ENCODE measurements around the gene CSNK1G2.
"Not testable (repeated sequence)": the region's sequence is repeated elsewhere in the genome, so short reads cannot be mapped to it uniquely, and the experiment has no call there.

The CSNK1G2 gene

GRCh38 chr19:1970003-1970805 is 29.2 kb downstream of the CSNK1G2 start:
- no peak for DNase-seq

GRCh38 chr19:1970806-1971502 is 30.0 kb downstream of the CSNK1G2 start:
- no peak for DNase-seq

GRCh38 chr19:1974381-1975161 is 33.6 kb downstream of the CSNK1G2 start:
- DNase-seq, result no peak

GRCh38 chr19:1975162-1975480 is 34.1 kb downstream of the CSNK1G2 start:
- no peak for DNase-seq

- DNase-seq, result no peak
Measured at GRCh38 chr19:1977120-1977519, 36.1 kb downstream of the CSNK1G2 start.

GRCh38 chr19:1978346-1978894 is 37.4 kb downstream of the CSNK1G2 start:
- DNase-seq, result no peak

- no peak for DNase-seq
Measured at GRCh38 chr19:1979017-1979416, 38.0 kb downstream of the CSNK1G2 start.

GRCh38 chr19:1979642-1980041 is 38.7 kb downstream of the CSNK1G2 start:
- no peak for DNase-seq

GRCh38 chr19:1980091-1980808 is 39.3 kb downstream of the CSNK1G2 start:
- no peak for DNase-seq

GRCh38 chr19:1980809-1981181 is 39.8 kb downstream of the CSNK1G2 start:
- DNase-seq, result no peak

GRCh38 chr19:1981253-1981652 is 40.3 kb downstream of the CSNK1G2 start:
- DNase-seq, result no peak

GRCh38 chr19:1984357-1984756 is 43.4 kb downstream of the CSNK1G2 start:
- DNase-seq, result no peak

- DNase-seq, result no peak
Measured at GRCh38 chr19:1985588-1986356, 44.8 kb downstream of the CSNK1G2 start.

GRCh38 chr19:1986357-1987162 is 45.6 kb downstream of the CSNK1G2 start:
- no peak for DNase-seq

- DNase-seq, result no peak
Measured at GRCh38 chr19:1987197-1988187, 46.5 kb downstream of the CSNK1G2 start.

GRCh38 chr19:1988464-1988863 is 47.5 kb downstream of the CSNK1G2 start:
- DNase-seq, result not testable (repeated sequence)

- DNase-seq, result no peak
Measured at GRCh38 chr19:1989513-1990229, 48.7 kb downstream of the CSNK1G2 start.

GRCh38 chr19:1990230-1991017 is 49.5 kb downstream of the CSNK1G2 start:
- no peak for DNase-seq

Data from NCI-H146 (cell line).